HG03139 (cell line): Measurements from ENCODE around the gene CALML4.
"Not testable (repeated sequence)": the region's sequence is repeated elsewhere in the genome, so short reads cannot be mapped to it uniquely, and the experiment has no call there.

Experiments used
- ATAC-seq: cut with Tn5 transposase; IDR thresholded peaks from one replicate; pipeline ENCODE4 v1.9.1; 2021; ENCODE audit not compliant: unreplicated experiment

CALML4 gene

GRCh38 chr15:68192804-68193486 is 12.2 kb downstream of the CALML4 start:
- no peak for ATAC-seq

- no peak for ATAC-seq
These were observed 13.0 kb downstream of the CALML4 start for GRCh38 chr15:68192117-68192516.

DNA sequence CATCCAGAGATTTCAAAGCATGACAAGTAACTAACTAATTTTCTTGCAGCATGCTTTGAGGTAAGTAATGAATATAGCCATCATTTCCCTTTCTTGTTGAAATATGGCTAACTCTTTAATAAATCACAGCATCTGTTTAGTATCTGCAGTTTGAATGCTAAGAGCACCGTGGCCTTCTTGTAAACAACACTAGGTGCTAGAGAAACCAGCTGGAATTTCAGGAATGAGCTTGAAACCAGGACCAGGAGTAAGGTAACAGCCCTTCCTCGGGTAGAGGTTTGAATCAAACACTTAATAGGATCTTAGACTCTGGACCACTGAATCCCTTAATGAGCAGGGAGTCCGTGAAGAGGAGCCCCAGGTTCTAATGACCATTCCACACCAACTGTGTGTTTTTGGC is 13.6 kb downstream of the CALML4 start:
- ATAC-seq = no peak

- no peak for ATAC-seq
These were observed 15.1 kb downstream of the CALML4 start for GRCh38 chr15:68190048-68190447.

- ATAC-seq = no peak
These were observed 16.5 kb downstream of the CALML4 start for GRCh38 chr15:68188647-68189046.

DNA sequence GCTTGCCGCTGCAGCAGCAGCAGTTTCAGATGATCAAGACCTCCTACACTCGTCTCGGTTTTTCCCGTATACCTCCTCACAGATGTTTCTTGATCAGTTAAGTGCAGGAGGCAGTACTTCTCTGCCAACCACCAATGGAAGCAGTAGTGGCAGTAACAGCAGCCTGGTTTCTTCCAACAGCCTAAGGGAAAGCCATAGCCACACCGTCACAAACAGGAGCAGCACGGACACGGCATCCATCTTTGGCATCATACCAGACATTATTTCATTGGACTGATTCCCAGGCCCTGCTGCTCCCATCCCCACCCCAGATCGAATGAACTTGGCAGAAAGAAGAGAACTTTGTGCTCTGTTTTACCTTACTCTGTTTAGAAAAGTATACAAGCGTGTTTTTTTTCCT is 17.6 kb downstream of the CALML4 start:
- ATAC-seq = no peak

- ATAC-seq = no peak
These were observed 18.3 kb downstream of the CALML4 start for GRCh38 chr15:68186671-68187397.

- ATAC-seq = no peak
These were observed 20.3 kb downstream of the CALML4 start for GRCh38 chr15:68184616-68185480.

- ATAC-seq = no peak
These were observed 21.4 kb downstream of the CALML4 start for GRCh38 chr15:68183616-68184315.

DNA sequence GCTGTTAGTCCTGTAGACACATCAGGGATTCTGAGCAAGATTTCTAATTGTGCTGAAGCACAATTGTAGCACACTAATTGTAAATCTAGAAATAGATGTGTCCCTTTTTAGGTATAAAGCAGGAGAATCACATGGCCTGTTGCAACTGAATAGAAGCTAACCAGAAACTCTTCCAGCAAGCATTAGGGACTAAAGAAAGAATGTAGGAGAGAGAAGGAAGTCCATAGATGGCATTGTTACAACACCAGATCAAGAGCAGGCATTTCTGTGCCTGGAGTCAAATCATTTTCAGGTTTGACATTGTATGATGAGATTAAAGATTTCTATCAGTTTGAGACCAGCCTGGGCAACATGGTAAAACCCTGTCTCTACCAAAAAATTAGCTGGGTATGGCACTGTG is 27.4 kb downstream of the CALML4 start:
- no peak for ATAC-seq

DNA sequence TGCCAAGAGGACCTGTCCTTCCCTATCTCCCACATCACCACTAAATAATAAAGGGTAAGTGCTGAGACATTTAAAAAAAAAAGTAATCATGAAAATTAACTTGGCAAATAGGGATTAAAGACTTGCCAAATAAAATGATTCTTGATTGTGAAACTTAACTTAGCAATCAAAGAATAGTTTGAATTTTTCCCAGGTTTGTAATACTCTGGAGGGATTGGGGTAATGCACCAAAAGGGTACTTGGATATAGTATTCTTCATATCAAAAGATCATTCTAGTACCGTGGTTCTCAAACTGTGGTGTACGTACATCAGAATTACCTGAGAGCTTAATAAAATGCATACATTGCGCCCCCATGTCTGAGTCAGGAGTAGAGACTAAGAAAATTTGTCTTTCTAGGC is 28.5 kb downstream of the CALML4 start:
- ATAC-seq = no peak

- ATAC-seq = no peak
These were observed 29.6 kb downstream of the CALML4 start for GRCh38 chr15:68175526-68175925.

DNA sequence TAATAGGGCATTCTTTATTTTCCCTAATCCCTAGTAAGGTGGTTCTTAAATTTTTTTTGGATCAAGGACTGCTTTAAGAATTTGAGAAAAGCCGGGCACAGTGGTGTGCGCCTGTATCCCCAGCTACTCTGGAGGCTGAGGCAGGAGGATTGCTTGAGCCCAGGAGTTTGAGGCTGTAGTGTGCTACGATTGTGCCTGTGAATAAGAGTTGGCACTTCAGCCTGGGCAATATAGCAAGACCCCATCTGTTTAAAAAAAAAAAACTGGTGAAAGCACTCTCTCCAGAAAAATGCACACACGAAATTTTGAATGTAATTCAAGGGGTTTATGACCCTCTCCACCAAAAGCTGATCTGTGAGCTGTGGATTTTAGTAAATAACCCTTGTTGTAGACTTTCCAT is 32.0 kb downstream of the CALML4 start:
- no peak for ATAC-seq

GRCh38 chr15:68172037-68172436 is 33.1 kb downstream of the CALML4 start:
- ATAC-seq = not testable (repeated sequence)

DNA sequence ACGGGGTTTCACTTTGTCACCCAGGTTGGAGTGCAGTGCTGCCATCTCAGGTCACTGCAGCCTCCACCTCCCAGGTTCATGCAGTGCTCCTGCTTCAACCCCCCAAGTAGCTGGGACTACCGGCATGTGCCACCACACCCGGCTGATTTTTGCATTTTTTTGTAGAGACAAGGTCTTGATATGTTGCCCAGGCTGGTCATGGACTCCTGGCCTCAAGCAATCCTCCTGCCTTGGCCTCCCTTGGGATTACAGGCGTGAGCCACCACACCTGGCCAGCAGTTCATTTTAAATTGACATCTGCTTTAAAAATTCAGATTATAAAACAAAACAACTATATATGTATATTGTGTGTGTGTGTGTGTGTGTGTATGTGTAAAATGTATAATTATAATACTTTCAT is 38.3 kb downstream of the CALML4 start:
- no peak for ATAC-seq

GRCh38 chr15:68163191-68163590 is 41.9 kb downstream of the CALML4 start:
- ATAC-seq = no peak

- no peak for ATAC-seq
These were observed 47.0 kb downstream of the CALML4 start for GRCh38 chr15:68158046-68158628.

GRCh38 chr15:68157074-68157473 is 48.1 kb downstream of the CALML4 start:
- ATAC-seq = no peak

- ATAC-seq = no peak
These were observed 50.1 kb downstream of the CALML4 start for GRCh38 chr15:68154923-68155559.

DNA sequence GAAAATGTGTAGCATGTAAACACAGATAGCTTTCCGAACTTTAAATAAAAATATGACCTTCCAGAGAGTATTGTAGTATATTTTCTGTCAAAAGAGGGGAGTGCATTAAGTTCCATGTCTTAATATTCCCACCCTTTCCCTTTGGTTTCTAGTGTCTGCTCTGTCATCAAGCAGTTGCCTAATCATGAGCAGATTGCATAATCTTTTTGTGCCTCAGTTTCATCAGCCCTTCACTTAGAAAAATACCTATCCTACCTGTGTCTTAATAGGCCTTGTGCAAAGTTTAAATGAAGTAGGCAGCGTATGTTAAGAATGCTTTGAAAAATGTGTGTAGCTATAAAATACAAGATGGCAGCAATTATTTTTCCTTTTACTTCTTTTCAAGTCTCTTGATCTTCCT is 52.8 kb downstream of the CALML4 start:
- no peak for ATAC-seq
